ENCODE data around the gene SLC24A4.

DNA sequence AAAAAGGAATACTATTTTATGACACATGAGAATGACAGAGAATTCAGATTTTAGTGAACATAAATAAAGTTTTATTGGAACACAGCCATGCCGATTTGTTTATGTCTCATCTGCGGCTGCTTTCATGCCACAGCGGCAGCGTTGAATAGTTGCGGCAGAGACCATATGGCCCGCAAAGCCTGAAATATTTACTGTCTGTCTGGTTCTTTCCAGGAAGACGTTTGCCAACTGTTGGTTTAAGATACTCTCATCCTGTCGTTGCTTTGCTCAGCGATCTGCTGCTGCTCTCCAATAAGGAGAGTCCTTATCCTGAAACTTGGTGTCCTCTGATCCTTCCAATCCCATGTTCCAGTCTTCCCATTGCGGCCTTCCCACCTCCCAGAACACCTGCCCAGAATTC, 89.9 kb downstream of the SLC24A4 start:
- TF ChIP-seq, protein P1, sequence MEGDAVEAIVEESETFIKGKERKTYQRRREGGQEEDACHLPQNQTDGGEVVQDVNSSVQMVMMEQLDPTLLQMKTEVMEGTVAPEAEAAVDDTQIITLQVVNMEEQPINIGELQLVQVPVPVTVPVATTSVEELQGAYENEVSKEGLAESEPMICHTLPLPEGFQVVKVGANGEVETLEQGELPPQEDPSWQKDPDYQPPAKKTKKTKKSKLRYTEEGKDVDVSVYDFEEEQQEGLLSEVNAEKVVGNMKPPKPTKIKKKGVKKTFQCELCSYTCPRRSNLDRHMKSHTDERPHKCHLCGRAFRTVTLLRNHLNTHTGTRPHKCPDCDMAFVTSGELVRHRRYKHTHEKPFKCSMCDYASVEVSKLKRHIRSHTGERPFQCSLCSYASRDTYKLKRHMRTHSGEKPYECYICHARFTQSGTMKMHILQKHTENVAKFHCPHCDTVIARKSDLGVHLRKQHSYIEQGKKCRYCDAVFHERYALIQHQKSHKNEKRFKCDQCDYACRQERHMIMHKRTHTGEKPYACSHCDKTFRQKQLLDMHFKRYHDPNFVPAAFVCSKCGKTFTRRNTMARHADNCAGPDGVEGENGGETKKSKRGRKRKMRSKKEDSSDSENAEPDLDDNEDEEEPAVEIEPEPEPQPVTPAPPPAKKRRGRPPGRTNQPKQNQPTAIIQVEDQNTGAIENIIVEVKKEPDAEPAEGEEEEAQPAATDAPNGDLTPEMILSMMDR (conservative IDR thresholded peaks at IDR 0.05; ENCODE audit: low read depth, low read length): no peak
- TF ChIP-seq EZH2 (IDR thresholded peaks at IDR 0.05; ENCODE audit: low read length, unreplicated experiment) (no peak), EZH2phosphoT487 (IDR thresholded peaks at IDR 0.05; ENCODE audit: borderline replicate concordance, low read length) (no peak)
